Neural cell (in vitro differentiated cells): ENCODE data around the gene EYA2. TPM values are rescaled to one million over a fixed set of nuclear protein-coding genes. Genes with fewer than 3 reads are reported as not detected.

ENCODE experiments used
- H2AFZ ChIP-seq: fragments of 200-600, 300-800 bp; sonication (generic), shearing (Covaris generic); 2 replicates; pipeline ENCODE4 v1.6.0; 2014; ENCODE audit warnings: low read depth, mild to moderate bottlenecking, antibody characterized with exemption, low read length, moderate library complexity
- H3F3A ChIP-seq: fragments of 200-600 bp; shearing (Covaris generic); 2 replicates; pipeline ENCODE4 v1.6.1; 2016; ENCODE audit warnings: mild to moderate bottlenecking, moderate library complexity, mixed read lengths, antibody characterized with exemption, low read length; ENCODE audit not compliant: insufficient read depth, poor library complexity, severe bottlenecking
- H3K27ac ChIP-seq: fragments of 200-600, 300-800 bp; sonication (generic), shearing (Covaris generic); 2 replicates; pipeline ENCODE4 v1.5.1; 2014; ENCODE audit warnings: mild to moderate bottlenecking, low read length, moderate library complexity
- H3K27me3 ChIP-seq: fragments of 300-800, 200-600 bp; sonication (generic), shearing (Covaris generic); 2 replicates; pipeline ENCODE4 v1.6.0; 2014; ENCODE audit warnings: mild to moderate bottlenecking, low read depth, low read length, moderate library complexity; ENCODE audit not compliant: insufficient read depth
- H3K36me3 ChIP-seq: fragments of 300-800, 200-600 bp; sonication (generic), shearing (Covaris generic); 2 replicates; pipeline ENCODE4 v1.5.1; 2014; ENCODE audit warnings: mild to moderate bottlenecking, antibody characterized with exemption, low read length, moderate library complexity; ENCODE audit not compliant: insufficient read depth
- H3K4me2 ChIP-seq: fragments of 300-800, 200-600 bp; sonication (generic), shearing (Covaris generic); 2 replicates; pipeline ENCODE4 v1.6.0; 2014; ENCODE audit warnings: mild to moderate bottlenecking, low read length
- H3K4me3 ChIP-seq: fragments of 300-800, 200-600 bp; sonication (generic), shearing (Covaris generic); 2 replicates; pipeline ENCODE4 v1.5.1; 2014; ENCODE audit warnings: mild to moderate bottlenecking, low read length, moderate library complexity
- H3K79me2 ChIP-seq: fragments of 200-600 bp; shearing (Covaris generic); replicated peaks from 2 replicates; pipeline ENCODE4 v1.6.0; 2014; ENCODE audit warnings: mild to moderate bottlenecking, low read length, moderate library complexity; ENCODE audit not compliant: insufficient read depth
- H3K9ac ChIP-seq: fragments of 300-800, 200-600 bp; sonication (generic), shearing (Covaris generic); 2 replicates; pipeline ENCODE4 v1.6.1; 2016; ENCODE audit warnings: mild to moderate bottlenecking, low read length, mixed read lengths
- H3K9me2 ChIP-seq: fragments of 200-600 bp; shearing (Covaris generic); 2 replicates; pipeline ENCODE4 v1.6.1; 2016; ENCODE audit warnings: mild to moderate bottlenecking, low read length, mixed read lengths; ENCODE audit not compliant: insufficient read depth
- H3K9me3 ChIP-seq: fragments of 200-600, 300-800 bp; sonication (generic), shearing (Covaris generic); 2 replicates; pipeline ENCODE4 v1.6.1; 2016; ENCODE audit warnings: mild to moderate bottlenecking, mixed run types, low read length, moderate library complexity, mixed read lengths
- H4K20me1 ChIP-seq: fragments of 200-600 bp; shearing (Covaris generic); 2 replicates; pipeline ENCODE4 v1.6.1; 2016; ENCODE audit warnings: mild to moderate bottlenecking, mixed run types; ENCODE audit not compliant: insufficient read depth
- CTCF ChIP-seq: fragments of 450-650 bp; IDR thresholded peaks from 2 replicates; pipeline ENCODE4 v1.5.1; 2014; ENCODE audit warnings: antibody characterized with exemption, mild to moderate bottlenecking, moderate library complexity; ENCODE audit not compliant: poor library complexity, severe bottlenecking
- EP300 ChIP-seq: fragments of 450-650 bp; conservative IDR thresholded peaks from 2 replicates; pipeline ENCODE4 v1.6.1; 2014; ENCODE audit warnings: antibody characterized with exemption, mild to moderate bottlenecking, moderate library complexity; ENCODE audit not compliant: poor library complexity, severe bottlenecking
- EZH2 ChIP-seq: fragments of 200-600, 300-800 bp; shearing (Covaris generic), sonication (generic); IDR thresholded peaks from 2 replicates; pipeline ENCODE4 v1.6.1; 2014; ENCODE audit warnings: antibody characterized with exemption, low read length, borderline replicate concordance, mild to moderate bottlenecking; ENCODE audit not compliant: insufficient read depth, poor library complexity, severe bottlenecking
- MXI1 ChIP-seq: fragments of 450-650 bp; conservative IDR thresholded peaks from 2 replicates; pipeline ENCODE4 v1.6.1; 2014; ENCODE audit warnings: antibody characterized with exemption, mild to moderate bottlenecking; ENCODE audit not compliant: poor library complexity, severe bottlenecking
- POLR2AphosphoS5 ChIP-seq: IDR thresholded peaks from 2 replicates; pipeline ENCODE4 v1.6.1; 2012
- RAD21 ChIP-seq: fragments of 450-650 bp; conservative IDR thresholded peaks from 2 replicates; pipeline ENCODE4 v1.6.1; 2014; ENCODE audit warnings: antibody characterized with exemption, mild to moderate bottlenecking, moderate library complexity
- SMC3 ChIP-seq: fragments of 450-650 bp; conservative IDR thresholded peaks from 2 replicates; pipeline ENCODE4 v1.6.1; 2014; ENCODE audit warnings: antibody characterized with exemption, mild to moderate bottlenecking, moderate library complexity; ENCODE audit not compliant: poor library complexity
- TAF1 ChIP-seq: IDR thresholded peaks from 2 replicates; pipeline ENCODE4 v1.6.1; 2012; ENCODE audit warnings: low read depth
- polyA plus RNA-seq: library from polyadenylated mRNA; depleted of rRNA; stranded (reverse); fragments of >200 nt; gene quantifications from 2 replicates; pipeline ENCODE4 v1.2.3, GENCODE V29; 2014
- TF ChIP-seq, protein P1 (sequence below): IDR thresholded peaks from 2 replicates; pipeline ENCODE4 v1.6.1; 2012; ENCODE audit warnings: borderline replicate concordance

The EYA2 gene
- polyA plus RNA-seq, 1 donor from 2014 or later, result 0.88 TPM

- H3K9me2 ChIP-seq, result no peaks in the 10 kb centered on the region
- no peaks in the 10 kb centered on the region for H3K36me3 ChIP-seq
- H3K4me3 ChIP-seq, result no peak overlapping the region
- H3K4me2 ChIP-seq, result no peak overlapping the region
- H3K27ac ChIP-seq, result no peak overlapping the region
- H3K9ac ChIP-seq, result no peak overlapping the region
- no peaks in the 10 kb centered on the region for H3F3A ChIP-seq
- no peaks in the 10 kb centered on the region for H4K20me1 ChIP-seq
- no peaks in the 10 kb centered on the region for H3K79me2 ChIP-seq
- no peak overlapping the region for H2AFZ ChIP-seq
- H3K9me3 ChIP-seq, result no peaks in the 10 kb centered on the region
- no peaks in the 10 kb centered on the region for H3K27me3 ChIP-seq
- no peak for TF ChIP-seq MXI1
- TF ChIP-seq CTCF, result no peak
- TF ChIP-seq SMC3, result no peak
These were observed 84.4 kb downstream of the EYA2 start for GRCh38 chr20:46978951-46979491.

- no peak overlapping the region for H3K9ac ChIP-seq
- no peaks in the 10 kb centered on the region for H3K9me2 ChIP-seq
- no peaks in the 10 kb centered on the region for H3K79me2 ChIP-seq
- H3F3A ChIP-seq, result no peaks in the 10 kb centered on the region
- H3K4me3 ChIP-seq, result no peak overlapping the region
- H2AFZ ChIP-seq, result no peak overlapping the region
- TF ChIP-seq POLR2AphosphoS5 (no peak), EP300 (no peak), MXI1 (no peak), SMC3 (no peak), RAD21 (no peak), TAF1 (no peak), CTCF (no peak), EZH2 (no peak)
- H3K27me3 ChIP-seq, result no peaks in the 10 kb centered on the region
- H3K4me2 ChIP-seq, result no peak overlapping the region
- H3K27ac ChIP-seq, result no peak overlapping the region
- H3K9me3 ChIP-seq, result no peaks in the 10 kb centered on the region
- no peaks in the 10 kb centered on the region for H3K36me3 ChIP-seq
- no peaks in the 10 kb centered on the region for H4K20me1 ChIP-seq
These were observed 85.1 kb downstream of the EYA2 start for GRCh38 chr20:46979603-46980241.

DNA sequence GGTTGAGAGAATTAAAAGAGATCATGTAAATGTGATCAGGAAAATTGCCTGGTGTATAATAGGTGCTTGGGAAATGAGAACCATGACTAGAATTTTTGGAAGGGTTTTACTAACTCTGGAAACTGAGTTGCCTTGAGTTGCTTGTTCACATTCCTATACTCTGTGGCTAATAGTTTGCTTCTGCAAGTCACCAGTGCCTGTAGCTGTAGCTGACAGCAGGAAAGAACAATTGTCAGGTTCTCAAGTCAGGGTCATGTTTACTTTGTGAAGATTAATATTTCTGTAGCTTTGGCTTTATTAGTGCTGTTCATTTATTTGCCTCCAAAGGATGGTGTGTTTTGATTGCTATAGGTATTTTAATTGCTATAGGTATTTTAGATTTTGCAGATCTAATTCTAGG lies 86.5 kb downstream of the EYA2 start:
- H2AFZ ChIP-seq, result no peak overlapping the region
- no peak overlapping the region for H3K27ac ChIP-seq
- no peaks in the 10 kb centered on the region for H3K79me2 ChIP-seq
- H4K20me1 ChIP-seq, result no peaks in the 10 kb centered on the region
- H3F3A ChIP-seq, result no peaks in the 10 kb centered on the region
- no peaks in the 10 kb centered on the region for H3K27me3 ChIP-seq
- H3K4me2 ChIP-seq, result no peak overlapping the region
- TF ChIP-seq SMC3, result no peak
- no peak for TF ChIP-seq EZH2
- TF ChIP-seq EP300, result no peak
- no peak for TF ChIP-seq RAD21
- TF ChIP-seq, protein P1, sequence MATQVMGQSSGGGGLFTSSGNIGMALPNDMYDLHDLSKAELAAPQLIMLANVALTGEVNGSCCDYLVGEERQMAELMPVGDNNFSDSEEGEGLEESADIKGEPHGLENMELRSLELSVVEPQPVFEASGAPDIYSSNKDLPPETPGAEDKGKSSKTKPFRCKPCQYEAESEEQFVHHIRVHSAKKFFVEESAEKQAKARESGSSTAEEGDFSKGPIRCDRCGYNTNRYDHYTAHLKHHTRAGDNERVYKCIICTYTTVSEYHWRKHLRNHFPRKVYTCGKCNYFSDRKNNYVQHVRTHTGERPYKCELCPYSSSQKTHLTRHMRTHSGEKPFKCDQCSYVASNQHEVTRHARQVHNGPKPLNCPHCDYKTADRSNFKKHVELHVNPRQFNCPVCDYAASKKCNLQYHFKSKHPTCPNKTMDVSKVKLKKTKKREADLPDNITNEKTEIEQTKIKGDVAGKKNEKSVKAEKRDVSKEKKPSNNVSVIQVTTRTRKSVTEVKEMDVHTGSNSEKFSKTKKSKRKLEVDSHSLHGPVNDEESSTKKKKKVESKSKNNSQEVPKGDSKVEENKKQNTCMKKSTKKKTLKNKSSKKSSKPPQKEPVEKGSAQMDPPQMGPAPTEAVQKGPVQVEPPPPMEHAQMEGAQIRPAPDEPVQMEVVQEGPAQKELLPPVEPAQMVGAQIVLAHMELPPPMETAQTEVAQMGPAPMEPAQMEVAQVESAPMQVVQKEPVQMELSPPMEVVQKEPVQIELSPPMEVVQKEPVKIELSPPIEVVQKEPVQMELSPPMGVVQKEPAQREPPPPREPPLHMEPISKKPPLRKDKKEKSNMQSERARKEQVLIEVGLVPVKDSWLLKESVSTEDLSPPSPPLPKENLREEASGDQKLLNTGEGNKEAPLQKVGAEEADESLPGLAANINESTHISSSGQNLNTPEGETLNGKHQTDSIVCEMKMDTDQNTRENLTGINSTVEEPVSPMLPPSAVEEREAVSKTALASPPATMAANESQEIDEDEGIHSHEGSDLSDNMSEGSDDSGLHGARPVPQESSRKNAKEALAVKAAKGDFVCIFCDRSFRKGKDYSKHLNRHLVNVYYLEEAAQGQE, result no peak
- TF ChIP-seq TAF1, result no peak
- no peak for TF ChIP-seq MXI1
- TF ChIP-seq POLR2AphosphoS5, result no peak
- no peak for TF ChIP-seq CTCF
- H3K4me3 ChIP-seq, result no peak overlapping the region
- no peaks in the 10 kb centered on the region for H3K9me2 ChIP-seq
- no peaks in the 10 kb centered on the region for H3K9me3 ChIP-seq
- no peak overlapping the region for H3K9ac ChIP-seq
- no peaks in the 10 kb centered on the region for H3K36me3 ChIP-seq
